Measurements from ENCODE around the gene LOXL1. TPM values are rescaled to one million over a fixed set of nuclear protein-coding genes. Genes with fewer than 3 reads are reported as not detected.

The LOXL1 gene
- total and polyA plus RNA-seq, 8 donors, result 22.3 to 195 (median 140) TPM

DNA sequence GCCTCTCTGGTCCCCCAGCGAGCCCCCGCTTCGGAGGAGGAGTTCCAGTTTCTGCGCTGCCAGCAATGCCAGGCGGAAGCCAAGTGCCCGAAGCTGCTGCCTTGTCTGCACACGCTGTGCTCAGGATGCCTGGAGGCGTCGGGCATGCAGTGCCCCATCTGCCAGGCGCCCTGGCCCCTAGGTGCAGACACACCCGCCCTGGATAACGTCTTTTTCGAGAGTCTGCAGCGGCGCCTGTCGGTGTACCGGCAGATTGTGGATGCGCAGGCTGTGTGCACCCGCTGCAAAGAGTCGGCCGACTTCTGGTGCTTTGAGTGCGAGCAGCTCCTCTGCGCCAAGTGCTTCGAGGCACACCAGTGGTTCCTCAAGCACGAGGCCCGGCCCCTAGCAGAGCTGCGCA is 71.7 kb downstream of the LOXL1 start:
- Histone ChIP-seq H3K27ac (peak overlapping the region in 1 of 2 donors; percentile 93), H3K27me3 (no peaks in the 10 kb centered on the region), H3K4me1 (peaks cover 13 to 78% of the 10 kb centered on the region in 2 donors), H3K36me3 (peaks cover 0 to 54% of the 10 kb centered on the region in 2 donors), H3K9me3 (no peaks in the 10 kb centered on the region), H3K4me3 (peak overlapping the region in 1 of 2 donors; percentile 94)
- TF ChIP-seq, protein P1, sequence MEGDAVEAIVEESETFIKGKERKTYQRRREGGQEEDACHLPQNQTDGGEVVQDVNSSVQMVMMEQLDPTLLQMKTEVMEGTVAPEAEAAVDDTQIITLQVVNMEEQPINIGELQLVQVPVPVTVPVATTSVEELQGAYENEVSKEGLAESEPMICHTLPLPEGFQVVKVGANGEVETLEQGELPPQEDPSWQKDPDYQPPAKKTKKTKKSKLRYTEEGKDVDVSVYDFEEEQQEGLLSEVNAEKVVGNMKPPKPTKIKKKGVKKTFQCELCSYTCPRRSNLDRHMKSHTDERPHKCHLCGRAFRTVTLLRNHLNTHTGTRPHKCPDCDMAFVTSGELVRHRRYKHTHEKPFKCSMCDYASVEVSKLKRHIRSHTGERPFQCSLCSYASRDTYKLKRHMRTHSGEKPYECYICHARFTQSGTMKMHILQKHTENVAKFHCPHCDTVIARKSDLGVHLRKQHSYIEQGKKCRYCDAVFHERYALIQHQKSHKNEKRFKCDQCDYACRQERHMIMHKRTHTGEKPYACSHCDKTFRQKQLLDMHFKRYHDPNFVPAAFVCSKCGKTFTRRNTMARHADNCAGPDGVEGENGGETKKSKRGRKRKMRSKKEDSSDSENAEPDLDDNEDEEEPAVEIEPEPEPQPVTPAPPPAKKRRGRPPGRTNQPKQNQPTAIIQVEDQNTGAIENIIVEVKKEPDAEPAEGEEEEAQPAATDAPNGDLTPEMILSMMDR (IDR thresholded peaks at IDR 0.05), result no peak
- intact Hi-C loops (cut with DNase I), result no loop called here
- ATAC-seq (no peak), DNase-seq (no peak)

Other genes starting within 250 kb of the LOXL1 start
- 10 to 100 TPM; 71.9 to 89.5 TPM for gene CD276, start 242.1 kb upstream of the LOXL1 start, total RNA-seq
- 100 to 1,000 TPM; 145 to 185 (median 161) TPM for gene CD276, start 242.1 kb upstream of the LOXL1 start, polyA plus RNA-seq (ENCODE audit: insufficient read length in 6 of 6)
- gene INSYN1, start 173.1 kb upstream of the LOXL1 start, total RNA-seq, result 10 to 100 TPM in 1 of 2 donors, 1 to 10 TPM in 1; 2.8 to 10.4 TPM
- 10 to 100 TPM; 17.7 to 40.7 (median 25.9) TPM for gene INSYN1, start 173.1 kb upstream of the LOXL1 start, polyA plus RNA-seq (ENCODE audit: insufficient read length in 6 of 6)
- gene TBC1D21, start 52.9 kb upstream of the LOXL1 start, total RNA-seq, result not detected
- gene TBC1D21, start 52.9 kb upstream of the LOXL1 start, polyA plus RNA-seq (ENCODE audit: insufficient read length in 6 of 6), result not detected
- 10 to 100 TPM; 20.0 to 29.3 TPM for gene STOML1, start 65.8 kb downstream of the LOXL1 start, total RNA-seq
- gene STOML1, start 65.8 kb downstream of the LOXL1 start, polyA plus RNA-seq (ENCODE audit: insufficient read length in 6 of 6), result 10 to 100 TPM; 10.9 to 13.9 (median 12.8) TPM
- 10 to 100 TPM; 61.2 to 75.2 TPM for gene PML, start 68.3 kb downstream of the LOXL1 start, total RNA-seq
- gene PML, start 68.3 kb downstream of the LOXL1 start, polyA plus RNA-seq (ENCODE audit: insufficient read length in 6 of 6), result 10 to 100 TPM; 41.8 to 54.8 (median 45.3) TPM
- gene GOLGA6A, start 156.1 kb downstream of the LOXL1 start, total RNA-seq, result not detected
- under 1 TPM; 0.06 to 0.56 (median 0.32) TPM for gene GOLGA6A, start 156.1 kb downstream of the LOXL1 start, polyA plus RNA-seq (ENCODE audit: insufficient read length in 6 of 6)
- 1 to 10 TPM; 1.3 to 2.2 TPM for gene ISLR2, start 204.1 kb downstream of the LOXL1 start, total RNA-seq
- 1 to 10 TPM; 5.4 to 8.4 (median 7.3) TPM for gene ISLR2, start 204.1 kb downstream of the LOXL1 start, polyA plus RNA-seq (ENCODE audit: insufficient read length in 6 of 6)
- gene ISLR, start 247.2 kb downstream of the LOXL1 start, total RNA-seq, result 10 to 100 TPM; 10.4 to 43.7 TPM
- gene ISLR, start 247.2 kb downstream of the LOXL1 start, polyA plus RNA-seq (ENCODE audit: insufficient read length in 6 of 6), result 10 to 100 TPM; 51.2 to 60.1 (median 53.7) TPM

Data from left lung (tissue), 10 donors.